HTR-8/SVneo (cell line): ENCODE results near the gene CHRNE.
A peak's percentile ranks its signal among the peaks of the same experiment; 100 is the strongest.
"Not testable (repeated sequence)": the region's sequence is repeated elsewhere in the genome, so short reads cannot be mapped to it uniquely, and the experiment has no call there.

ENCODE experiments used
- DNase-seq: peaks from one replicate; pipeline ENCODE4 v3.0.0; 2011; ENCODE audit warnings: low spot score, mixed read lengths; ENCODE audit not compliant: insufficient read length
- FAIRE-seq: peaks from 2 replicates; lab custom pipeline; 2011; peaks lifted over from hg19 to GRCh38; lab: Jason Lieb, UNC

The CHRNE gene

GRCh38 chr17:4913994-4914393 is 11.1 kb upstream of the CHRNE start:
- FAIRE-seq (no peak), DNase-seq (no peak)

GRCh38 chr17:4908711-4909496 is 6.0 kb upstream of the CHRNE start:
- peak; percentile 96 for FAIRE-seq

GRCh38 chr17:4908301-4908700 is 5.4 kb upstream of the CHRNE start:
- DNase-seq: no peak
- no peak for FAIRE-seq

More at GRCh38 chr17:4908711-4909496, 6.0 kb upstream of the CHRNE start:
- peak; percentile 93 for DNase-seq

GRCh38 chr17:4906642-4907041 is 3.7 kb upstream of the CHRNE start:
- FAIRE-seq, DNase-seq: not testable (repeated sequence)

- DNase-seq: no peak
- FAIRE-seq: no peak
Observed at GRCh38 chr17:4902540-4902939, 358 bp downstream of the CHRNE start.

- FAIRE-seq: peak; percentile 31
- no peak for DNase-seq
Observed at GRCh38 chr17:4901648-4902344, 1.1 kb downstream of the CHRNE start.

GRCh38 chr17:4901108-4901647 is 1.7 kb downstream of the CHRNE start:
- DNase-seq (no peak), FAIRE-seq (no peak)

- DNase-seq (no peak), FAIRE-seq (no peak)
Observed at GRCh38 chr17:4900231-4901107, 2.4 kb downstream of the CHRNE start.

GRCh38 chr17:4899341-4900230 is 3.3 kb downstream of the CHRNE start, which contains the start of gene C17orf107:
TSS of gene C17orf107 (plus strand) at chr17:4899536. CDS start at chr17:4899763, 227 bp downstream.
- FAIRE-seq (no peak), DNase-seq (no peak)

GRCh38 chr17:4898927-4899326 is 4.0 kb downstream of the CHRNE start:
- DNase-seq (no peak), FAIRE-seq (no peak)

GRCh38 chr17:4898351-4898750 is 4.5 kb downstream of the CHRNE start:
- no peak for DNase-seq
- FAIRE-seq: no peak

- FAIRE-seq (no peak), DNase-seq (no peak)
Observed at GRCh38 chr17:4897785-4898184, 5.1 kb downstream of the CHRNE start.

GRCh38 chr17:4897198-4897687 is 5.7 kb downstream of the CHRNE start:
- DNase-seq: no peak
- FAIRE-seq: no peak

- FAIRE-seq: no peak
- DNase-seq: no peak
Observed at GRCh38 chr17:4896332-4897197, 6.3 kb downstream of the CHRNE start.

GRCh38 chr17:4895657-4896331 is 7.1 kb downstream of the CHRNE start:
- no peak for FAIRE-seq
- no peak for DNase-seq

- no peak for FAIRE-seq
Observed at GRCh38 chr17:4895121-4895520, 7.8 kb downstream of the CHRNE start.

GRCh38 chr17:4893721-4894560 is 9.0 kb downstream of the CHRNE start:
- no peak for DNase-seq
- FAIRE-seq: no peak

More at GRCh38 chr17:4895121-4895520, 7.8 kb downstream of the CHRNE start:
- no peak for DNase-seq
